KBM-7 (cell line): ENCODE data around the gene RGS14.
A peak's percentile ranks its signal among the peaks of the same experiment; 100 is the strongest.

ENCODE experiments used
- DNase-seq: peaks from one replicate; pipeline ENCODE4 v3.0.0-alpha.2; 2015
- in situ Hi-C: fragments of 300-500 bp; cut with MboI; formaldehyde crosslinking; loops from 2 replicates; pipeline ENCODE4 v1.14.3; 2020; ENCODE audit warnings: low sequenced_read_pairs, low pct_unique_long_range_greater_than_20kb, mixed read lengths

RGS14 gene

DNA sequence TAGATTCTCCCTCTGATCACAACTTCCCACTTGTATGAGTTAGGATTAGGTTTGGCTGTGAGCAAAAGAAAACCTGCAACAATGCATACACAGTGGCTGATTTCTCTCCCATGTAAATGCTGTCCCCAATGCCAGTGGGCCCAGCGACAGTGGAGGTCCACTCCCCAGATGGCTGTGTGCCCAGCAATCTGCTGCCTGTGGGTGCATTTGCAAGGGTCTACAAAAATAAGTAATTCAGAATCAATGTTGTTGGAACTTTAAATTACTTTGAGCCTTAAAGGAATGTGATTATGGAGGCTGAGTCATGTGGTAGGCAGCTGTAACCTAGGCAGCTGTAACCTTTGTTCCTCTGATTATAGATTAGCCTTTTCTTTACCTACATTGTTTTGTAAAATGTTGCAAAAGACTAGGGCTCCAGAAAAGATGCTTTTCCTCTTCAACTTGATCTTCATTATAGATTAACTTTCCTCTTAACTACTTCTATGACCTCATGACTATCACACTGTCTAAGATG is 31.8 kb upstream of the RGS14 start:
- no peak for DNase-seq
- in situ Hi-C loops: no loop called here

DNA sequence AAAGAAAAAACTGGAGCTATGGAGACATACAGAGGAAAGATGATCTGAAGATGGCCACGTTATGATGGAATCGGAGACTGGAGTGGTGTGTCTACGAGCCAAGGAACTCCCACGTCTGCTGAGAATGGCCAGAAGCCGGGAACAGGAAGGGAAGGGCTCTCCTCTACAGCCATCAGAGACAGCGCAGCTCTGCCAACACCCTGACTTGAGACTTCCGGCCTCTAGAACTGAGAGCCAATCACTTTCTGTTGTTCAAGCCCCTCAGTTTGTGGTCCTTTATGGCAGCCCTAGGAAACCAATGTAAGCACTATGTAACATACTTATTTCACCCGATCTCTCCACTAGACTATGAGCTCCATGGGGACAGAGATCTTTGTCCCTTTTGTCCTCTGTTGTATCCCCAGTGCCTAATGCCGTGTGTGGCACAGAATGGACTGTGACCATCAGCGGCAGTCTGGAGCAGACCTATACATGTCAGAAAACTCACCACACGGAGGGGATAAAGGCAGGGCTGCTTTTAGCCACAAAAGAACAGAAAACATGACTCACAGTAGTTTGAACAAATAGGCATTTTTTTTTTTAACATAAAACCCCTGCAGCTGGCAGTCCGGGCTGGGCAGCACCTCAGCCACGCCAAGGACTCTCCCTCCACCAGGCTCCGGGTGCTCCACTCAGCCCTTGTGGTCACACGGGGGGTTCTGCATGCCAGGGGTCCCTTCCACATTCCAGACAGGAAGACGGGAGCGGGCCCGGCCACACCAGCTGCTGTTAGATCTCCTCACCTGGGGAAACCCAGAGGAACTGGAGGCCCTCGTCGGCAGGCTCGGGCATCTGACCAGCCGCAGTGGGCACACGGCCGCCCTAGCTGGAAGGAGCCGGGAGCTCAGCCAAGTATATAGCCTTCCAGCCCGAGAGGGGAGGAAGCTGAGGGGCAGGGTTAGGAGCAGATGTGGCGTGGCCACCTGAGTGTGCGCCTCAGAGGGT is 29.9 kb upstream of the RGS14 start:
- no peak for DNase-seq
- in situ Hi-C loops: no loop called here

DNA sequence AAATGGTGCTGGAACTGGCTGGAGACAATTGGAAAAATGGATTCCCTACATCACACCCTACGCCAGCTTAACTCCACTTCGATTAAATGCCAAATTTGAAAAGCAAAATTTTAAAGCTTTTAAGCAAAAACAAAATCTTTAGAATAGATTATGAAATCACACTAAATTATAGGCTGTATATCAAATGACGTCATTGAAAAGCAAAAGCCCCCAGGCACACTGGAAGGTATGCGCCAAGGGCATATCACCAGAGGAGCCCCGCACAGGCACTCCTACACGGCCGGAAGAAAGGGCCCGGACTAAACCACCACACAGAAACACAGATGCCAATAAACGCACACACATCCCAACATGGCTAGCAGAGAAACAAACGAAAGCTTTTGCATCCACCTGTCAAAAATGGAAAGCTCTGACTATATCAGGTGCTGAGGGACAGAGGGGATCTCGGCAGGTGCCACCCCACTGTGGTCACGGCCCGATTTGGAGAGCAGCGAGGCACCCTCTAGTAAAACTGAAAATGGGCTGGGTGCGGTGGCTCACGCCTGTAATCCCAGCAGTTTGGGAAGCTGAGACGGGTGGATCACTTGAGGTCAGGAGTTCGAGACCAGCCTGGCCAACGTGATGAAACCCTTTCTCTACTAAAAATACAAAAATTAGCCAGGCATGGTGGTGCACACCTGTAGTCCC is 29.0 kb upstream of the RGS14 start:
- in situ Hi-C loops: no loop called here
- no peak for DNase-seq

DNA sequence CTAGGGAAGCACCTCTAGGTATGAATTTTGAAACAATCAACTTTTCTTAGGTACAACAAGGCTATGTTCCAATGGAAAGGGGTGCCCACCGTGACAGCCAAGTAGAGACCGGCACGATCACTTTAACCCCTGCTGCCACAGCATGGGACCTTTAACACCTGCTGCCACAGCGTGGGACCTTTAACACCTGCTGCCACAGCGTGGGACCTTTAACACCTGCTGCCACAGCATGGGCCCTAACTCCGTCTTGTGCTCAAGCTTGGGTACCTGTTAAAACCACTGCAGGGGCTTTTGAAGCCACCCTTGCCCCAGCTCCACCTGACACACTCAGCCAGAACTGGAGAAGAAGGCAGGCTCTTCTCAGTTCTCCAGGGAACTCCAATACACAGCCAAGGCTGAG is 27.8 kb upstream of the RGS14 start:
- no peak for DNase-seq
- in situ Hi-C loops: no loop called here

DNA sequence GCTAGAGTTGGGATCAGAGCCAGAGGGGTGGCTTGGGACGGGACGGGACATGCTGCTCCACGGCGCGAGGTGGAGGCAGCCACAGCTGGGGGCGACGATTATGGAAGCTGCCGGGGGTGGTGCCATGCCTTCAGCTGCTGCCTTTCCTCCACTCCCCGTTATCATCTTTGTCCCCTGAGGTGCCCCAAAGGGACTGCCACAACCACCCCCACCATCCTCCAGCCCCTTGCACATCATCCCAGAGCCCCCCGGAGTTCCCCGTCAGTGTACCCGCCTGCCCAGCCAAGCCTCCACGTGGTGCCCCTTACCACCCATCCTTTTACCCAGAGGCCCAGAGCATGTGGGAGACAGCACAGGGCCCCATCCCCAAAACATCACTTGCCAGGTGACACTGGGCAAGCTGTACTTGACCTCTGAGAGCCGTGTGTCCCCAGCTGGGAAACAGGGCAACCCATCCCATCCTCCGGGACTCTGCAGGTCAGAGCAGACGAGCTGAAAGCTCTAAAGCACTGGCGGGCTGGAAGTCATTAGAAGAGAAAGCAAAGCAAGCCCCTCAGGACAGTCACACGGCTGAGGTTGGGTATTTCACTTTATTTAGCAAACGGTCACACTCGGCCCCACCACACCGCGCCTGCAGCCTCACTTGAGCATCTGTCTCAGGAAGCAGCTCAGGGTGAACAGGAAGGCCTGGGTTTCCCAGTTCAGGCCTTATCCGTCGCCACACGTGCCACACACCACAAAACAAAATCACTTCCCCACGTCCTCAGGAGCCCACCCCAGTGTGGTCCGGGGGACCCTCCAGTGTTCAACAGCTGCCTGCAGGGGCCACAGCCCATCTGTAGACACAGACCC is 26.5 kb upstream of the RGS14 start:
- in situ Hi-C loops: no loop called here
- peak; percentile 54 for DNase-seq

DNA sequence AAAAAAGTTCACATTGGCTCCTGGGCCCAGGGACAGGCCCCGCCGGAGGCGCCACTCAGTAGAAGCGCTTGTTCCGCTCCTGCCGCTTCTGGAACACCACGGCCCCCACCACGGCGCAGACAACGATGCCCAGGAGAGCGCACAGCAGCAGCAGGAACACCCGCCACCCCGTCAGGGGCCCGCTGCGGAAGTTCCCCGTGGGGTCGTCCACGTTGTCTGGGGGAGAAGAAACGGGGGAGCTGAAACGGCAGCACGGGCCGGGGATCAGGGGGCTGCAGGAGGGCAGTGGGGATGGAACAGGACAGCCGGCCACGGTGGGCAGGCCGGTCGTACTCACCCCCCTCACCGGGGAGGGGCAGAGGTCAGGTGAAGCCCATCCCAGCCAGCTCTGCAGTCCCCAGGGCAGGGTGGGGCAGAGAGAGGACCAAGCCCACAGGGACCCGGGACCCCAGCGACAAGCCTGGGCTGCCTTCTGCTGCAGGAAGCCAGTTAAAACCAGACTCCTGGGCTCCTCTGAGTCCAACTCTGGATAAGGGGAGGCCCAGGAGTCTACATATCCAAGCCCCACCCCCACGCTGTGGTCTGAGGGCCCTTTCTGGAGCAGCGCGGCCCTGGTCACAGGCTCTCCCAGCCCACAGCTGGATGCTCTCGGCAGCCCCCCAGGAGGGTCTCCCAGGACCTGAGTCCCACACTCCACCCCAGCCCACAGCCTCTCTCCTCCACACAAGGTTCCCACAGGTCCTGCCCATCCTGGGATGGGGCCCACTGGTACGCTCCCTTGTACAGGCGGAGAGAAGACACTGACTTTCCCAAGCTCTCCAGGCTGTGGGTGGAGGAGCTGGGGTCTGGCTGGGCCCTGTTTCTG is 25.5 kb upstream of the RGS14 start:
- no peak for DNase-seq
- in situ Hi-C loops: no loop called here

DNA sequence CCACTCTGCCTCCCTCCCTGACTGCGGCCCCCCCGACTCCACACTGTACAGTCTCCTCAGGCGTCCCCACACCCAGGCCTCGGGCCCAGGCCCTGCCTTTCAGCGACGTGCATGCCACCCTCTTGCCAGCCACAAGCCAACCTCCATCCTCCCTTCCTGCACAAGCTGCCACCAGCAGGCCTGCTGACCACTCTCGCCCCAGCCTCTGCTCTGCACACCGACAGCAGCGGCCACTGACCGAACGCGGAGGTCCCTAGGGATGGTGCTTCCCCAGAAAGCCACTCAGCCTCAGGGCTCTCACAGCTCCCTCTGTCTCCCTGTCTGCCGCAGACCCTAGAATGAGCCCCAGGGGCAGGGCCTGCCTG is 24.8 kb upstream of the RGS14 start:
- in situ Hi-C loops: no loop called here
- no peak for DNase-seq

DNA sequence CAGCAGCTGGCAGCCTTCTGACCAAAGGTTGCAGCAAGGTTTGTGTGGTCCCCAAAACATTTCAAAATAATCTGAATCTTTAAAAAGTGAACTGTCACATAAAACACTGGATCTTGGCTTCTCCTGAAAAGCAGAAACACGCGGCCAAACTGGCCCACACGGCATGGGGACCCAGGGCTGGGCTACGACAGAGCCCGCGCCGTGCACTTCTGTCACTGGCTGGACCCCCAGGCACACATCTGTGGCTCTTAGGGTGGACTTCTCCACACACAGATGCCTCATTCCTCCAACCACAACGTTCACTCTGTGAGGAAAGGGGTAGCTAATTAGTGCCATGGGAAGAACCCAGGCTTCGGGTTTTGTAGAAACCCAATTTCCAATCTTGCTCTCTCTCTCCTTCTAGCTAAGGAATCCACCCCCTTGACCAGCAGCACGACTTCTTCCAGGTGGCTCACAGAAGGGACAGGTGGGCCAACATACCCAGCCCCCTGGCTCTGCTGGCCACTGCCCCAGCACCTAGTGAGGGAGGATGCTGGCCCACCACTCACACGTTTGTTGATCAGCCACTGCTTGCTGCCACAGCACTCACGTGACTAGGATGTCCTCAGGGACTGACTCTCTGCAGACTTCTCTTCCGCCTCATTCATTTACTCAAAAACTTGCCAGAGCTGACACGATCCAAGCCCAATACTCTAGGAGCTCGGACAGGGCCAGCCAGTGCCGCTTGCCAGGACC is 24.1 kb upstream of the RGS14 start:
- in situ Hi-C loops: no loop called here
- no peak for DNase-seq

DNA sequence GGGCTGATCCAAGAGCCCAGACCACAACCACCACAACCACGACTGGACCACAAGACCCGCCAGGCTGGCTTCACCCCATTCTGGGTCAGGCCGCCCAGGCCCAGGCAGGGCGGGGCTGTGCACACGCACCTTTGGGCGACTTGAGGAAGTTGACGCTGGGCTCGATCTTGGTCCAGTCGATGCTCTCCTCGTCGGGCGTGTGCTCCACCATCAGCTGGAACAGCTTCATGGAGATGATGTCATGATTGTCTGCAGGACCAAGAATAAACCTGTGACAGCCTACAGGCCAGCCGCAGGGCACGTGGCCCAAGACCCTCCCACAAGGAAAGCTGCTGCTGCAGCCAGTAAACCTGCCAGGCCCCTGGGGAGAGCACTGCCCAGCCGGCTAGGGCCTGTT is 23.6 kb upstream of the RGS14 start:
- in situ Hi-C loops: no loop called here
- no peak for DNase-seq

DNA sequence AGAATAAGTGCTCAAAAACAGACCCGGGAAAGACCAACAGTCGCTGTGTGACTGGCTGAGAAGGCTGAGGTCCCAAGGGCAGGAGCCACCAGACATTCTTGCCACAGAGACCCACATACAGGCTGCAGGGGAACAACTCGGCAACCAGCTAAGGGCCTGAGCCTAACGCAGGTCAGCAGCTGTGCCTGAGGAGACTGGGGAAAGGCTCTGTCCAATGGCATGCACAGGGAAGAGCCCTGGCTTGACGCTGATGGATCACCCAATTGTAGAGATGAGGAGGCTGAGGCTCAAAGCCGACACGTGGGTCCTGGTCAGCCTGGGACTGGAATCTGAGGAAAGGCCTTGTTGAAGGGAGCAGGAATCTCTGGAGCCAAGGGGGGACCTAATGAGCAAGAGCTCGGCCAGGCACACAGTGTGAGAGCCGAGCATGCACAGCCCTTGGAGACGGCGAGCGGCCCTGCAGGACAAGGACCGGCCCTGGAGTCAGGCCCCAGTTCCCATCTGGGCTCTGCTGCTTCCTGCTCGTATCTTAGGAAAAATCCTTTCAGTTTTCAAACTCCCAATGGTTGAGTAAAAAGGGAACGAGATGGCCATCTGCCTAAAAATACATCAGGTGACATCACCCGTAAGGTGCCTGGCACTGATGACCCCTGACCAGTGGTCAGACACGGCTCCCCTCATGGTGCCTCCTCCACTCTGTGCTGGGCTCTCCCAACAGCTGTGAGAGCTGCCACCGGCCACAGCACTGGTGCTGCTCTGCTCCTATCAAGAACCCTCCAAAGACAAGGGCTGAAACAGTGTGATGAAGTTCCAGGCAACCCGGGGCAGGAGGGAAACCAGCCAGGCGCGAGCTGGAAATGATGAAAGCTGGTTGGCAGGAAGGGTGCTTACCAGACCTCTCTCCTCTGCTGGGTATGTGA is 22.7 kb upstream of the RGS14 start:
- no peak for DNase-seq
- in situ Hi-C loops: no loop called here

DNA sequence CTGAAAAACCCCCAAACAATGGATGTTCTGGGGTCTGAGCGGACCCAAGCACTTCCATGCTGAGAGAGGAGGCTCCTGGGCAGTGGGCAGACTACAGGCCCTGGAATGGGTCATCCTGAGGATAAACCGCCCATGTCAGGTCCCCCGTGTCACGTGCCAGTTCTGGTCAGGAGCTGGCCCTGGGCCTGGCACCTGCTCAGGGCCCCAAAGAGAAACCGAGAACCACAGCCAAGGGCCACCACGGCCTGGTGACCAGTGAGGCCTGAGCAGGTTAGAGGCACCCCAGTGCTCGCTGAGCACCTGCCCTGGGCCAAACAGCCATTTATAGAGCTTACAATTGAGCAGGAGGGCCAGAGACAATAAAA is 22.0 kb upstream of the RGS14 start:
- no peak for DNase-seq
- in situ Hi-C loops: no loop called here

DNA sequence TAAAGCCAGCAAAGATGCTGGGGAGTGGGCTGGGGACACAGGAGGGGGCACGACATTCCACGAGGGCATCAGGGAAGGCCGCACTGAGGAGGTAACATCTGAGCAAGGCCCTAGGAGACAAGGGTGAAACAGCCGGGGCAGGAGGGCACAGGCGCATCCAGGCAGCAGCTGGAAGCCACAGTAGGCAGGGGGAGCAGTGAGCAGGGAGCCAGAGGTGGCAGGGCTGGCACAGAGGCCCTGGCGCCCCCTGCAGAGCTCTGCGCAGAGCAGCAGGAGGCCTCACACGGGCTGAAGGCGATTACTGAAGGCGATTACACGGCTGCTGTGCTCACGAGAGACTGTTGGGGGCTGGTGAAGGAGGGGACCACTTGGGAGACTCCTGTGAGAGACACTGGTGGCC is 21.6 kb upstream of the RGS14 start:
- peak; percentile 58 for DNase-seq

DNA sequence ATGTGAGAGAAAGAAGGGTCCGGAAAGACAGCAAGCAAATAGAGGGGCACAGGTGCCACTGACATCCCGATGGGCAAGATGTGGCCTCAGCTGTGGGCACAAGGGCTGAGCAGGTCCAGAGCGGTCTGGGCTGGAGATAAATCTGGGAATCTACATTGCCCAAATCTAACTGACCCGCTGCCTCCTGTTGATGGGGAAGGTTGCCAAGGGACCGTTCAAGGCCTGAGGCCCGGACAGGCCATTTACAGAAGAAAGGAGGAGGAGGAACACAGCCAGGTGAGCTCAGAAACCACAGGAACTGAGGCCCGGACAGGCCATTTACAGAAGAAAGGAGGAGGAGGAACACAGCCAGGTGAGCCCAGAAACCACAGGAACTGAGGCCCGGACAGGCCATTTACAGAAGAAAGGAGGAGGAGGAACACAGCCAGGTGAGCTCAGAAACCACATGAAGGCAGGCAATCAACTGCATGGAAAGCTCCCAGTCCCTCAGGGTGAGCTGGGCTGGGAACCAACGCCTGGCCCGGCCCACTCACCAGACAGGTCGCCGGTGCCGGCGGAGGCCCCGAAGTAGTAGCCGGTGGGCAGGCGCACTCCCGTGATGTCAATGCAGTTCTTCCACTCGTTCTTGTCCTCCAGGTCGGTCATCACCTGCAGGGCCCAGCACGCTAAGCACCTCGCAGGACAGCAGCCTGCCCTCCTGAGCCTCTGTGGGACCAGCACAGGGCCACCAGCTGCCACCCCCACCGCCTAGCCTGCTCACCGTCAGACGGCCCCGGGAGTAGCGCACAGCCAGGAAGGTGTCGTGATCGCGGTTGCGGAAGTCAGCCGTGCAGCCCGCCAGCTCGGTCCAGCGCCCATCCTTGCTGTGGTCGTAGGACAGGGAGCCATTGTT is 20.9 kb upstream of the RGS14 start:
- no peak for DNase-seq
- in situ Hi-C loops: no loop called here

More for the DNA sequence above, 21.6 kb upstream of the RGS14 start:
- in situ Hi-C loops: no loop called here

DNA sequence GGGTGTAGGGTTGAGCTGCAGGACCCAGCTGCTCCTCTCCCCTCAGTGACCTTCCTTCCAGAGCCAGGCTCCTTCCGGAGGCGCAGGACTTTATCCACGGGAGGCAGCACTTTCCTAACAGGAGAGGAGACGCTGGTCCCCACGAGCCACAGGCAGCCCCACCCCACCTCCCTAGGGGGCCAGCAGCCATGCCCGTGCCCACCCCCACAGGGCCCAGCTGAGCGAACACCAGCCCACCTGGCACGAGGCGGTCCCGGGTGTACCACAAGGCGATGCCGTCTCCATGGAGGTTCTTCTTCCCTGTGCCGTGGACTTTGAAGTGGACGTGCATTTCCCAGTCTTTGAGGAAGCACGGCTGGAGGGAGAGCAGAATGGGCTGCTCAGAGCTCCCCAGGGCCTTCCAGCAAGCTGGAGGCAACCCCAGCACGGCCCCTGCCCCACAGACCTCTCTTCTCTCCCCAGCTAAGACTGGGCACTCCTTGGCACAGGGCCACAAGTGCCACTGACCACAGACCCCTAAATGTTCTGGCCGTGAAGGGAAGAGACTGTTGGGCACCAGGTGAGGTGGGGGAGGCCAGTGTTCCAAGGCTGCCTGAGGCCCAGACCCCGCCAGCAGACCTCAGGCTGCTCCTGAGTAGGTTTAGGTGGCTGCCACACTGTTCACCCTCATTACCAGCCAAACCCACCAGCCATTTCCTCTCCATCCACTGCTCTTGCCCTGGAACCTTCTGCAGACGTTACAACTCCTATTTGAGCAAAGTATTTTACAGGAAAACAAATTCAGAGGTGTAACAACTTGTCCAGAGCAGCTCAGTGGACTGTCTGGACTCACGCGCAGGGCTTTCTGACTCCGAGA is 19.2 kb upstream of the RGS14 start:
- in situ Hi-C loops: no loop called here
- DNase-seq: no peak

DNA sequence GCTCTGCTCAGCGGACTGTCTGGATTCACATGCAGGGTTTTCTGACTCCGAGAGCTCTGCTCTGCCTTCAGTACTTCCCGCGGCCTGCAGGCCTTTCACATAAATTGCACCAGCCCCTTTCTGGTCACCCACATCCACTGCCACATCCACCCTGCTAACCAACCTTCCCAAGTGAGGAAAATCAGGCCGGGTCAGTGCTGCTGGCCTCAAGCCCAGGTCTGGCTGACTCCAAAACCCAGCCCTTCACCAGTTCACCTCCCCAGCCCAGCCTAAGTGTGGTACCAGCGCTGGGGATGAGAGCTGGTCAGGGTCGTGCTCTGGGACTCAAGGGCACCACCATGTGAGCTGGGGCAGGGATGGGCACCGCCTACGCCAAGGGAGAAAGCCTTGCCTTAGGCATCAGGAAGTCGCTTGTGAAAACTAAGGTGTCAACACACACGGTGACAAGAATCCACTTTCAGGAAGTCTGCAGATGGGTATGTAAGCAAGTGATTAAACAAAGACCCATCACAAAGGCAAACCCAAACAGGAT is 18.6 kb upstream of the RGS14 start:
- in situ Hi-C loops: no loop called here
- no peak for DNase-seq
